LNCaP clone FGC (cell line): ENCODE measurements around the gene ERC1.
A peak's percentile ranks its signal among the peaks of the same experiment; 100 is the strongest.

Experiments used
- DNase-seq: peaks from one replicate; pipeline ENCODE4 v3.0.0-alpha.2; 2011; ENCODE audit warnings: low read depth
- H3K4me3 ChIP-seq: 2 replicates; pipeline ENCODE4 v1.5.1; 2011; ENCODE audit warnings: mild to moderate bottlenecking, low read depth, low read length, control low read depth
- TF ChIP-seq, protein P1 (sequence below): IDR thresholded peaks from 2 replicates; pipeline ENCODE4 v1.5.1; 2012; ENCODE audit warnings: mild to moderate bottlenecking; ENCODE audit not compliant: control insufficient read depth, insufficient read depth; ENCODE audit errors: extremely low read depth

Gene ERC1

DNA sequence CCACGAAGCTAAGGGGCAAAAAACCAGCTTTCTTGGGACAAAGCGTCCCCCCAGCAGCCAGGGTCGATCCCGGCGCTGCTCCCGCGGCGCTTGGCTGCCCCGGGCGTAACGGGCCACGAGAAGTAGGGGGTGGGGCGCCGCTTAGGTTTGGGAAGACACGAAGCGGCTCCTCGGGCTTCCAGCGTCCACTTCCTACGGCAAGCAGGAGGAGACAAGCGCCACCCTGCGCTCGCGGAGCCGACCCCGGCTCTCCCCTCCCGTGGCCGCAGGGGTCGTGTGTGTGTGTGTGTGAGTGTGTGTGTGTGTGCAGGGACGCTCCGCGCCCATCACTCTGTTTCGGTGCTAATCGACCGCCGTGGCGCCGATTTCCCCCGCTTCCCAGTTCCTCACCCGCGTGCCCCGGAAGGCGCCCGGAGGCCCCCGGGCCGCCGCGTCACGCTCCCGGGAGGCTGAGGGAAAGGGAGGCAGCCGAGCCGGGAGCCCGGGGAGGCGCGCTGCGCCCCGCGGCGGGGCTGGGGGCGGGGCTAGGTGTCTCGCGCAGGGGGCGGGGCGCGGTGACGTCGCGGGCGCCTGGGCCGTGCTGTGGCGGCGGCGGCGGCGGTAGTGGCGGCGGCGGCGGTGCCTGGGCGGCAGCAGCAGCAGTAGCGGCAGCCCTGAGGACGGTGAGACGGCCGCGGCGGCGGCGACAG, at the start of gene ERC1:
Gene ERC1, plus strand, starts transcription at position 563 of the 689 bp plus-strand sequence. CDS start 36,681 bp downstream, outside the sequence.
- DNase-seq = peak; percentile 50
- peak within 1 kb of the TSS; percentile 80 for H3K4me3 ChIP-seq
- TF ChIP-seq, protein P1, sequence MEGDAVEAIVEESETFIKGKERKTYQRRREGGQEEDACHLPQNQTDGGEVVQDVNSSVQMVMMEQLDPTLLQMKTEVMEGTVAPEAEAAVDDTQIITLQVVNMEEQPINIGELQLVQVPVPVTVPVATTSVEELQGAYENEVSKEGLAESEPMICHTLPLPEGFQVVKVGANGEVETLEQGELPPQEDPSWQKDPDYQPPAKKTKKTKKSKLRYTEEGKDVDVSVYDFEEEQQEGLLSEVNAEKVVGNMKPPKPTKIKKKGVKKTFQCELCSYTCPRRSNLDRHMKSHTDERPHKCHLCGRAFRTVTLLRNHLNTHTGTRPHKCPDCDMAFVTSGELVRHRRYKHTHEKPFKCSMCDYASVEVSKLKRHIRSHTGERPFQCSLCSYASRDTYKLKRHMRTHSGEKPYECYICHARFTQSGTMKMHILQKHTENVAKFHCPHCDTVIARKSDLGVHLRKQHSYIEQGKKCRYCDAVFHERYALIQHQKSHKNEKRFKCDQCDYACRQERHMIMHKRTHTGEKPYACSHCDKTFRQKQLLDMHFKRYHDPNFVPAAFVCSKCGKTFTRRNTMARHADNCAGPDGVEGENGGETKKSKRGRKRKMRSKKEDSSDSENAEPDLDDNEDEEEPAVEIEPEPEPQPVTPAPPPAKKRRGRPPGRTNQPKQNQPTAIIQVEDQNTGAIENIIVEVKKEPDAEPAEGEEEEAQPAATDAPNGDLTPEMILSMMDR = no peak

DNA sequence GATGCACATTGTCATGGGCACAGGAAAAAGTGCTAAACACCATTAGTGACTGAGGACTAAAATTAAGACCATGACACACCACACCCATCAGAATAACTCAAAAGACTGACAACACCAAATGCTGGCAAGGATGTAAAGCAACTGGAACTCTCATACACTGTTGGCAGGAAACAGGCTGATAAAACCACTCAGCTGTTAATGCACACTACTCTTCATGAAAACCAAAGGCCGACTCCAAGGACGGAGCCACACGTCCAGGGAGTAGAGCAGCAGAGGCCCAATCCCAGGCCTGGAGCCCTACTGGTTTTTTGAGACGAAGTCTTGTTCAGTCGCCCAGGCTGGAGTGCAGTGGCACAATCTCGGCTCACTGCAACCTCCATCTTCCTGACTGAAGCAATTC, 48.0 kb upstream of the ERC1 start:
- DNase-seq = no peak
- TF ChIP-seq, protein P1 = no peak
- no peak overlapping the region for H3K4me3 ChIP-seq

DNA sequence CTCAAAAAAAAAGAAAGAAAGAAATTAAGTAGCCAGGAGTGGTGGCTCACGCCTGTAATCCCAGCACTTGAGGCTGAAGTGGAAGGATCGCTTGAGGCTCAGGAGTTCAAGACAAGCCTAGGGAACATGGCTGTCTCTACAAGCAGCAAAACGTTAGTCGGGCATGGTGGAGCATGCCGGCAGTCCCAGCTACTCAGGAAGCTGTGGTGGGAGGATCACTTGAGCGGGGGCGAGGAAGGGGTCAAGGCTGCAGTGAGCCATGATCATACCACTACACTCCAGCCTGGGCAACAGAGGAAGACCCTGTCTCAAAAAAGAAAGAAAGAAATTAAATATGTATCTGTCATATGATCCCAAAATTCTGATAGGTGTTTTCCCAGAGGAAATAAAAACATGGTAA, 46.8 kb upstream of the ERC1 start:
- DNase-seq = no peak
- TF ChIP-seq, protein P1 = no peak
- H3K4me3 ChIP-seq = no peak overlapping the region

DNA sequence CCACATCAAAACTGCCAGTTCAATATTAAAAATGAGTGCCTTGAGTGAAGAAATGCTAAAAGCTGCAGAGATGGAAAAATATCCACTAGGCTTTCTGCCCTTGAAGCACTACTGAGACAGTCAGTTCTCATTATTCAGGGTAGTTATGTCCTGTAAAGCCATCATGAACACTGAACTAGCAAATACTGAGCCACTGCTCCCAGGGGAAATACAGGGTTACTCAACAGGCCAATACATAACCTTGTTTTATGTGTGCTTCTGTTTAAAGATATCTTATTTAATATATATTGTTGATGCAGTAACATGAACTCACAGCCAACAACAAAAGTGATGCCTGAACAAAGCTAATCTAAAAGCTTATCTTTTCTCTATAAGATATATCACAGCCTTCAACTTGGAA, 44.8 kb upstream of the ERC1 start:
- no peak overlapping the region for H3K4me3 ChIP-seq
- no peak for DNase-seq
- TF ChIP-seq, protein P1 = no peak

DNA sequence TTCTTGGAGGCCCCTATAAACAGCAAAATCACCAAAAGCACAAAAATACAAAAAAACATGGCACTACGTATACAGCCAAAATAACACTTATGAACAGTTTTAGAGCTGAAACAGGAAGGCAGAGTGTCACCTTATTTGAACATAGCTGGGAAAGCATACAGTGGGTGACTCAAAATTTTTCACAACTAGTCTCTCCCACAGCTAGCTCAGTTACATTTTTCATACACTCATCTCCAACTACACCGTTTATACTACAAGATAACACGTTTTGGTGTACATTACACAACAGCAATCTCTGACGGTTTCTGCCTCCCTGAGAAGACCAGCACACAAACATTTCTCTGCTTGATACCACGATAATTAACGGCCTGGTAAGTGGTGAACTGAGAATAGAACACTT, 44.4 kb upstream of the ERC1 start:
- TF ChIP-seq, protein P1 = no peak
- H3K4me3 ChIP-seq = no peak overlapping the region
- no peak for DNase-seq

DNA sequence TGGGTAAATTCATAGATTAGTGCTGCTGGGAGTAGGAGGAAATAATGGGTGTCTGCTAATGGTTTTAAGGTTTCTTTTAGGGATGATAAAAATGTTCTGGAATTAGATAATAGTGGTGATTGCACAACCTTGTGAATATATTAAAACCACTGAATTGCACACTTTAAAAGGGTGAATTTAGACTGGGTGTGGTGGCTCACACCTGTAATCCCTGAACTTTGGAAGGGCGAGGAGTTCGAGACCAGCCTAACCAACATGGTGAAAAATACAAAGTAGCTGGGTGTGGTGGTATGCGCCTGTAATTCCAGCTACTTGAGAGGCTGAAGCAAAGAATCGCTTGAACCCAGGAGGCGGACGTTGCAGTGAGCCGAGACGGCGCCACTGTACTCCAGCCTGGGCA, 42.8 kb upstream of the ERC1 start:
- TF ChIP-seq, protein P1 = no peak
- H3K4me3 ChIP-seq = peak overlapping the region; percentile 97
- DNase-seq = no peak
